ENCODE results near the gene FLNB.
A peak's percentile ranks its signal among the peaks of the same experiment; 100 is the strongest.

FLNB gene

GRCh38 chr3:57989646-57990045 is 18.6 kb upstream of the FLNB start:
- Mint-ChIP-seq H3K4me3 (no peak overlapping the region), H3K36me3 (ENCODE audit: low read depth) (no peaks in the 10 kb centered on the region), H3K9me3 (no peaks in the 10 kb centered on the region), H3K27ac (peak overlapping the region in 1 of 3 experiments; percentile 22), H3K27me3 (ENCODE audit: low read depth) (peaks cover 5% of the 10 kb centered on the region), H3K4me1 (peaks cover 10% of the 10 kb centered on the region)
- TF ChIP-seq CTCF (IDR thresholded peaks at IDR 0.05; ENCODE audit: unreplicated experiment in 3 of 3) = no peak

DNA sequence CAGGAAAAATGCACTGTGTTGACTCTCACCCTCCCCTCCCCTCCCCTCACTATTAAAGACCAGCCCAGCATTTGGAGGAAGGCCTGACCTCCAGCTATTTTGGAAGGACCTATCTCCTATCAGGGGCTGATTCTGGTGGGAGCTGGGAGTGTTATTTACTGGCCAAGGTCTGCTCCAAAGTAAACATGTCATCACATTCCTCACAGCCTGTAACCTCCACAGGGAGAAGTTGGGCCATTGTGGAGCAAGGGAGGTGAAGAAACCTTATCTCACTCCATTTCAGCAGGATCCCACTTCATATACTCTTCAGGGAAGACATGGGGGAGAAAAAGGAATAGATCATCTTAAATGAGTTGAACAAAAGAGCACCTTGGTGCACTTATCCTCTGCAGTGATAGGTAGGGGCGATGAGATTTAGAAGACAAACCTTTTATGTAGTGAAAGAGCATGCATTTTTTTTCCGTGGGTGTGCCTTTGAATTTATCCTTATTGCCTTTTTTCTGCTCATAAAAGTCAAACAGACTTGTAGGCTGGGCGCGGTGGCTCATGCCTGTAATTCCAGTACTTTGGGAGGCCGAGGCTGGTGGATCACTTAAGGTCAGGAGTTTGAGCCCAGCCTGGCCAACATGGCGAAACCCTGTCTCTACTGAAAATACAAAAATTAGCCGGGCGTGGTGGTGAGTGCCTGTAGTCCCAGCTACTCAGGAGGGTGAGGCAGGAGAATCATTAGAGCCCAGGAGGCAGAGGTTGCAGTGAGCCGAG is 15.6 kb upstream of the FLNB start:
- peak overlapping the region; percentile 33 to 82 (median 80) for H3K27ac Mint-ChIP-seq

GRCh38 chr3:57998366-57999283 is 9.6 kb upstream of the FLNB start:
- H3K4me3 Mint-ChIP-seq = no peak overlapping the region
- no peak for TF ChIP-seq CTCF (IDR thresholded peaks at IDR 0.05; ENCODE audit: unreplicated experiment in 3 of 3)
- no peaks in the 10 kb centered on the region for H3K9me3 Mint-ChIP-seq
- H3K4me1 Mint-ChIP-seq = peaks cover 6% of the 10 kb centered on the region
- H3K27ac Mint-ChIP-seq = peak overlapping the region; percentile 32 to 78 (median 64)
- no peaks in the 10 kb centered on the region for H3K36me3 Mint-ChIP-seq (ENCODE audit: low read depth)
- H3K27me3 Mint-ChIP-seq (ENCODE audit: low read depth) = no peaks in the 10 kb centered on the region

More for the DNA sequence above, 15.6 kb upstream of the FLNB start:
- Mint-ChIP-seq H3K36me3 (ENCODE audit: low read depth) (no peaks in the 10 kb centered on the region), H3K27me3 (ENCODE audit: low read depth) (peaks cover 5% of the 10 kb centered on the region), H3K4me1 (peaks cover 10% of the 10 kb centered on the region), H3K4me3 (no peak overlapping the region), H3K9me3 (no peaks in the 10 kb centered on the region)
- TF ChIP-seq CTCF (IDR thresholded peaks at IDR 0.05; ENCODE audit: unreplicated experiment in 3 of 3) = no peak

DNA sequence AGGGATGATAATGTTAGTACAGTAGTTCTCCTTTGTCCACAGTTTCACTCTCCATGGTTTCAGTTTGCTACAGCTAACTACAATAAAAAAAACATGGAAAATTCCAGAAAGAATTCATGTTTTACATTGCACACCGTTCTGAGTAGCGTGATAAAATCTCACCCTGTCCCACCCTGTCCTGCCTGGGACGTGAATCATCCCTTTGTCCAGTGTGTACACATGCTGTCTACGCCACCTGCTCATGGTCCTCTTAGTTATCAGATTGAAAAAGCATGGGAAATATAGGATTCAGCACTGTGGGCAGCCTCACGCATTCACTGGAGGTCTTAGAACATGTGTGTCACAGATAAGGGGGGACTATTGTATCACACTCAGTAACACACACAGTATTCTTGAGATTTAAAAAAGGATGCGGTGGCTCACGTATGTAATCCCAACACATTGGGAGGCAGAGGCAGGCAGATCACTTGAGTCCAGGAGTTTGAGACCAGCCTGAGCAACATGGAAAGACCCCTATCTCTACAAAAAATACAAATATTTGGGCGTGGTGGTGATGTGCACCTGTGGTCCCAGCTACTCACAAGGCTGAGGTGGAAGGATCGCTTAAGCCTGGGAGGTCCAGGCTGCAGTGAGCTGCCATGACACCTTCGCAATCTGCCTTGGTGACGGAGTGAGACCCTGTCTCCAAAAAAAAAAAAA is 8.7 kb upstream of the FLNB start:
- H3K27me3 Mint-ChIP-seq (ENCODE audit: low read depth) = no peaks in the 10 kb centered on the region
- peaks cover 6% of the 10 kb centered on the region for H3K4me1 Mint-ChIP-seq
- H3K36me3 Mint-ChIP-seq (ENCODE audit: low read depth) = no peaks in the 10 kb centered on the region
- H3K27ac Mint-ChIP-seq = peak overlapping the region in 2 of 3 experiments; percentile 6 to 35
- no peak overlapping the region for H3K4me3 Mint-ChIP-seq
- no peaks in the 10 kb centered on the region for H3K9me3 Mint-ChIP-seq
- TF ChIP-seq CTCF (IDR thresholded peaks at IDR 0.05; ENCODE audit: unreplicated experiment in 3 of 3) = no peak

GRCh38 chr3:58000306-58001085 is 7.7 kb upstream of the FLNB start:
- Mint-ChIP-seq H3K4me3 (no peak overlapping the region), H3K36me3 (ENCODE audit: low read depth) (no peaks in the 10 kb centered on the region), H3K9me3 (no peaks in the 10 kb centered on the region), H3K27ac (peak overlapping the region in 1 of 3 experiments; percentile 35), H3K27me3 (ENCODE audit: low read depth) (no peaks in the 10 kb centered on the region), H3K4me1 (peaks cover 6% of the 10 kb centered on the region)
- no peak for TF ChIP-seq CTCF (IDR thresholded peaks at IDR 0.05; ENCODE audit: unreplicated experiment in 3 of 3)
